Smooth muscle cell of bladder (primary cell): ENCODE measurements around the gene CNGA3. TPM values are rescaled to one million over a fixed set of nuclear protein-coding genes. Genes with fewer than 3 reads are reported as not detected.

ENCODE experiments used
- total RNA-seq: library from RNA; depleted of rRNA; stranded (reverse); fragments of >200 nt; gene quantifications from 2 replicates; pipeline ENCODE4 v1.2.3, GENCODE V29; 2014

The CNGA3 gene
- under 0.01 TPM in 1 of 2 replicates, not detected in the other for total RNA-seq

DNA sequence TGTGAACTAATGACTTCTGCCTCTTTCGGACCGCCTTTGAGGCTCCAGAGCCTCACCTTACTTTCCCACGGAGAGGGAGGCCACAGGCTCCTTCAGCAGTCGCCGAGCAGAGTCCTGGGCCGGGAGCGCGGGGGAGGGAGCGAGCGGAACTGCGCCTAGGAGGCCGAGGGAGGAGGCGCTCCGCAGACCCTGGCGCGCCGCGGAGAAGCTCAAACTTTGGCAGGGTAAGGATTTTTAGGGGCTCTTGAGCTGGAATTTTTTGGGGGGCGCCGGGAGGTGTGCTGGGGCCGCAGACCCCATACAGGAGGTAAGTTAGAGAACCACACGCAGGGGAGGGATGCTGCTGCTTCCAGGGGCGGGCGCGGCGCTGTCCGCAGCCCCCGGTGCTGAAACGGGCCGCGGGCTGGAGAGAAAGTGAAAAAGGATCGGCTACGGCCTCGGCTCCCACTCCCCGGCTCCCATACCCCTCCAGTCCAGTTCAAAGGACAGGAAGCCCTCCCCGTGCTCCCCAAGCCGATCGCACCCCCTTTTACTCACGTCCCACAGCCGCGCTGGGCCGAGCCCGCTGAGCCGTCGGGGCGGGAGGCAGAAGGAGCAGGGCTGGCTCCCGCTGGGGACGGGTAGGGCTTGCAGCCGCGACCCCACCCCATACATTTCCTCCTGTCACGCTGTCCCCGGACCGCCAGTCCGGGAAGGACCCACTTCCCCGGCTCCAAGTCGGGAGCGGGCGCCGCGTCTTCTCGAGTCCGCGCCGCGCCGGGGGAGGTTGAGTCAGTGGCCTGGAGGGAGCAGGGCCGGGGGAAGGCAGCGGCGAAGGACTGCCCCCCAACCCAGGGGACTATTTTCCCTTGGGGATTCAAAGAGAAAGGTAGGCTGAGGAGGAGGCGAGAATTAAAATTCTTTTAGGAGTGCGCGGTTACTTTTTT is at the start of gene CNGA3:
Gene CNGA3 (plus strand): TSS at position 146 of the 926 bp plus-strand sequence. CDS start 23,520 bp downstream, outside the sequence.

DNA sequence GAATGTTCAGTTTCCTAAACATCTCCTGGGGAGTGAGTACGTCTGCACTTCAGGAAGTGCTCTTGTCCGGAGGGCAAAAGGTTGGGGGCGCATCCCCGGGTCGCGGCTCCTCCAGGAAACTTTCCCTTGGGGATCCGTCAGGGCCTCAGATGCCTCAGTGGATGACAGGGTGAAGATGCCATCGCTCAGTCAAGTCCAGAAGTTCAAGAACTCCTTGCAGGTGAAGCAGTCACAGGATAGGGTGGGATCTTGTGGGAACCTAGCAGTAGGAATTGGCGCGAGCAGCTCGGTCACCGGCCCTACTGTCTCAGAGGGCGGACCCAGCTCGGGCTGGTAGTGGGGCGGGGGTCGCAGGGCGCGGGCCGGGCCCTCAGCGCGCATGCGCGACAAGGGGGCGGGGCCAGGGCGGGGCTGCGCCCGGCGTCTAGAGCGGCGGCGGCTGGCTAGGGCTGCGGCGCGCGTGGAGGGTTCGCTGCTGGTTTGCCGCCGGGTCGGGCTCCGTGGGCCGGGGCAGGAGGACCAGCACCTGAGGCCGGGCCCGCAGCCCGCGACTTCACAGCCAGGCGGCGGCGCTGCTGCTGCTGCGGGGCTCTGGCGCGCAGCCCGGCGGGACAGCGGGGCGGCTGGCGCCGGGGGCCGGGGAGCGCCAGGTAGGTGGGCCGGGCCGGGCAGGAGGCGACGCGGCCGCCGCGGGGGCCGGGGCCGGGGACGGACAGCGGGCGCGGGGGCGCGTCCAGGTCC is 98.3 kb downstream of the CNGA3 start, which contains the start of gene INPP4A:
Gene INPP4A (plus strand): TSS at position 423 of the 741 bp plus-strand sequence. CDS start 75,191 bp downstream, outside the sequence.

Other genes starting within 250 kb of the CNGA3 start
- 25.6 and 31.4 TPM in 2 replicates for gene INPP4A, start 98.4 kb downstream of the CNGA3 start, total RNA-seq